ENCODE results near the gene TEKT4. TPM values are rescaled to one million over a fixed set of nuclear protein-coding genes. Genes with fewer than 3 reads are reported as not detected.
"Not testable (repeated sequence)": the region's sequence is repeated elsewhere in the genome, so short reads cannot be mapped to it uniquely, and the experiment has no call there.

TEKT4 gene
- total RNA-seq, 1 donor from 2014 or later = 3.4 TPM

GRCh38 chr2:94877129-94877528, 5.9 kb downstream of the TEKT4 start:
- DNase-seq (no peak), ATAC-seq (no peak)
- Histone ChIP-seq H3K9me3 (no peaks in the 10 kb centered on the region), H3K27me3 (ENCODE audit: low read depth) (peaks cover 20% of the 10 kb centered on the region), H3K4me1 (no peaks in the 10 kb centered on the region), H3K36me3 (no peaks in the 10 kb centered on the region), H3K4me3 (no peak overlapping the region), H3K27ac (no peak overlapping the region)
- no peak for TF ChIP-seq CTCF (IDR thresholded peaks at IDR 0.05)
- intact Hi-C loops (cut with DNase I) = no loop called here

- H3K27me3 ChIP-seq (ENCODE audit: low read depth); H3K27ac ChIP-seq; H3K4me3 ChIP-seq; H3K4me1 ChIP-seq; DNase-seq; intact Hi-C loops (cut with DNase I); H3K36me3 ChIP-seq; ATAC-seq; H3K9me3 ChIP-seq: not testable (repeated sequence)
Observed at GRCh38 chr2:94878575-94878974, 7.3 kb downstream of the TEKT4 start.

GRCh38 chr2:94879314-94879981, 8.2 kb downstream of the TEKT4 start:
- intact Hi-C loops (cut with DNase I) = no loop called here
- no peaks in the 10 kb centered on the region for H3K36me3 ChIP-seq
- no peak for TF ChIP-seq CTCF (IDR thresholded peaks at IDR 0.05)
- ATAC-seq (no peak), DNase-seq (no peak)
- no peak overlapping the region for H3K27ac ChIP-seq
- H3K9me3 ChIP-seq = no peaks in the 10 kb centered on the region
- no peak overlapping the region for H3K4me3 ChIP-seq
- H3K4me1 ChIP-seq = no peaks in the 10 kb centered on the region
- no peaks in the 10 kb centered on the region for H3K27me3 ChIP-seq (ENCODE audit: low read depth)

GRCh38 chr2:94879982-94880377, 8.8 kb downstream of the TEKT4 start:
- ATAC-seq (no peak), DNase-seq (no peak)
- TF ChIP-seq CTCF (IDR thresholded peaks at IDR 0.05) = no peak
- no peak overlapping the region for H3K4me3 ChIP-seq
- intact Hi-C loops (cut with DNase I) = no loop called here
- no peaks in the 10 kb centered on the region for H3K27me3 ChIP-seq (ENCODE audit: low read depth)
- H3K27ac ChIP-seq = no peak overlapping the region
- no peaks in the 10 kb centered on the region for H3K36me3 ChIP-seq
- H3K4me1 ChIP-seq = no peaks in the 10 kb centered on the region
- no peaks in the 10 kb centered on the region for H3K9me3 ChIP-seq

GRCh38 chr2:94880507-94880906, 9.3 kb downstream of the TEKT4 start:
- ATAC-seq (no peak), DNase-seq (no peak)
- no peak for TF ChIP-seq CTCF (IDR thresholded peaks at IDR 0.05)
- no peak overlapping the region for H3K4me3 ChIP-seq
- no peaks in the 10 kb centered on the region for H3K9me3 ChIP-seq
- no peak overlapping the region for H3K27ac ChIP-seq
- no peaks in the 10 kb centered on the region for H3K27me3 ChIP-seq (ENCODE audit: low read depth)
- H3K4me1 ChIP-seq = no peaks in the 10 kb centered on the region
- intact Hi-C loops (cut with DNase I) = no loop called here
- H3K36me3 ChIP-seq = no peaks in the 10 kb centered on the region

GRCh38 chr2:94881070-94881469, 9.8 kb downstream of the TEKT4 start:
- no peak for DNase-seq

More at GRCh38 chr2:94881070-94881469, 9.8 kb downstream of the TEKT4 start:
- no peak for ATAC-seq
- no peaks in the 10 kb centered on the region for H3K36me3 ChIP-seq
- no peak for TF ChIP-seq CTCF (IDR thresholded peaks at IDR 0.05)
- H3K9me3 ChIP-seq = no peaks in the 10 kb centered on the region
- intact Hi-C loops (cut with DNase I) = no loop called here
- no peaks in the 10 kb centered on the region for H3K4me1 ChIP-seq
- no peak overlapping the region for H3K27ac ChIP-seq
- no peak overlapping the region for H3K4me3 ChIP-seq
- no peaks in the 10 kb centered on the region for H3K27me3 ChIP-seq (ENCODE audit: low read depth)

Measured in lower lobe of right lung (tissue), 2 donors.